GM06990 (cell line): ENCODE data around the gene CEP83.
A peak's percentile ranks its signal among the peaks of the same experiment; 100 is the strongest.

ENCODE experiments used
- DNase-seq: peaks from one replicate; pipeline ENCODE4 v3.0.0-alpha.2; 2011; ENCODE audit not compliant: insufficient read length; ENCODE audit errors: extremely low read depth
- H3K27me3 ChIP-seq: replicated peaks from 2 replicates; pipeline ENCODE4 v1.6.0; 2011; ENCODE audit warnings: low read length; ENCODE audit not compliant: control insufficient read depth, insufficient read depth
- H3K36me3 ChIP-seq: 2 replicates; pipeline ENCODE4 v1.5.1; 2011; ENCODE audit warnings: low read length; ENCODE audit not compliant: control insufficient read depth, insufficient read depth
- H3K4me3 ChIP-seq: replicated peaks from 2 replicates; pipeline ENCODE4 v1.5.1; 2011; ENCODE audit warnings: low read depth, mild to moderate bottlenecking, control low read depth, low read length
- CTCF ChIP-seq: IDR thresholded peaks from 2 replicates; pipeline ENCODE4 v1.5.1; 2011; ENCODE audit warnings: low read length, control low read depth, mild to moderate bottlenecking, inconsistent platforms; ENCODE audit not compliant: insufficient read depth, poor library complexity, severe bottlenecking

The CEP83 gene

GRCh38 chr12:94271351-94271750, 188.3 kb downstream of the CEP83 start:
- Histone ChIP-seq H3K36me3 (peaks cover 8% of the 10 kb centered on the region), H3K27me3 (no peaks in the 10 kb centered on the region), H3K4me3 (no peak overlapping the region)
- no peak for TF ChIP-seq CTCF
- DNase-seq: peak; percentile 24

GRCh38 chr12:94269316-94269999, 190.2 kb downstream of the CEP83 start:
- DNase-seq: peak; percentile 30
- peaks cover 8% of the 10 kb centered on the region for H3K36me3 ChIP-seq
- no peak overlapping the region for H3K4me3 ChIP-seq
- no peak for TF ChIP-seq CTCF
- no peaks in the 10 kb centered on the region for H3K27me3 ChIP-seq

GRCh38 chr12:94267921-94268471, 191.7 kb downstream of the CEP83 start:
- peaks cover 11% of the 10 kb centered on the region for H3K36me3 ChIP-seq
- DNase-seq: no peak
- no peak overlapping the region for H3K4me3 ChIP-seq
- no peaks in the 10 kb centered on the region for H3K27me3 ChIP-seq
- no peak for TF ChIP-seq CTCF

GRCh38 chr12:94267537-94267872, 192.2 kb downstream of the CEP83 start:
- no peak overlapping the region for H3K4me3 ChIP-seq
- no peaks in the 10 kb centered on the region for H3K27me3 ChIP-seq
- H3K36me3 ChIP-seq: peaks cover 9% of the 10 kb centered on the region
- no peak for TF ChIP-seq CTCF
- DNase-seq: no peak

GRCh38 chr12:94266796-94267536, 192.7 kb downstream of the CEP83 start:
- Histone ChIP-seq H3K36me3 (peaks cover 9% of the 10 kb centered on the region), H3K27me3 (no peaks in the 10 kb centered on the region), H3K4me3 (no peak overlapping the region)
- DNase-seq: no peak
- TF ChIP-seq CTCF: no peak
